ENCODE results near the gene LRIT2. TPM values are rescaled to one million over a fixed set of nuclear protein-coding genes. Genes with fewer than 3 reads are reported as not detected.
A peak's percentile ranks its signal among the peaks of the same experiment; 100 is the strongest.

LRIT2 gene
- total RNA-seq, 1 experiment from 2014 or later = not detected

GRCh38 chr10:84204610-84205009, 20.7 kb downstream of the LRIT2 start:
- Mint-ChIP-seq H3K27ac (ENCODE audit: low read depth, unreplicated experiment) (no peak overlapping the region), H3K9me3 (ENCODE audit: unreplicated experiment) (no peaks in the 10 kb centered on the region), H3K4me1 (ENCODE audit: insufficient read depth, unreplicated experiment) (no peaks in the 10 kb centered on the region), H3K4me3 (ENCODE audit: unreplicated experiment) (no peak overlapping the region), H3K27me3 (ENCODE audit: insufficient read depth, unreplicated experiment) (peaks cover 46% of the 10 kb centered on the region), H3K36me3 (ENCODE audit: insufficient read depth, unreplicated experiment) (no peaks in the 10 kb centered on the region)
- no peak for DNase-seq (ENCODE audit: unreplicated experiment)
- no TSS peak for BruUV-seq (replicated peaks)
- ChIA-PET CTCF (interaction anchor here (0.7 to 9.2 kb wide), 19 partner anchors 8 to 362 kb away, joined by 3 to 210 read pairs (median 7); partner anchors contain the start of genes GHITM and GPR15LG), POLR2A (interaction anchor here (1.3 kb wide), 1 partner anchor 55 kb away, joined by 3 read pairs; no protein-coding TSS in a partner anchor)
- intact Hi-C loops (cut with micrococcal nuclease) = loop anchor here (1.0 to 10.0 kb wide), 3 partner anchors 44 to 150 kb away; no protein-coding TSS in a partner anchor
- no peak for TF ChIP-seq CTCF (IDR thresholded peaks at IDR 0.05; ENCODE audit: unreplicated experiment)

- intact Hi-C loops (cut with micrococcal nuclease) = loop anchor here (10.0 kb wide), 1 partner anchor 149 kb away; no protein-coding TSS in a partner anchor
- POLR2A ChIA-PET = interaction anchor here (1.3 kb wide), 1 partner anchor 55 kb away, joined by 3 read pairs; no protein-coding TSS in a partner anchor
- Mint-ChIP-seq H3K27ac (ENCODE audit: low read depth, unreplicated experiment) (no peak overlapping the region), H3K9me3 (ENCODE audit: unreplicated experiment) (no peaks in the 10 kb centered on the region), H3K4me1 (ENCODE audit: insufficient read depth, unreplicated experiment) (no peaks in the 10 kb centered on the region), H3K4me3 (ENCODE audit: unreplicated experiment) (no peak overlapping the region), H3K27me3 (ENCODE audit: insufficient read depth, unreplicated experiment) (peaks cover 41% of the 10 kb centered on the region), H3K36me3 (ENCODE audit: insufficient read depth, unreplicated experiment) (no peaks in the 10 kb centered on the region)
- DNase-seq (ENCODE audit: unreplicated experiment) = peak; percentile 33
- no TSS peak for BruUV-seq (replicated peaks)
- peak; percentile 44 for TF ChIP-seq CTCF (IDR thresholded peaks at IDR 0.05; ENCODE audit: unreplicated experiment)
- CTCF ChIA-PET = interaction anchor here (0.6 to 9.2 kb wide), 9 partner anchors 10 to 333 kb away, joined by 3 to 210 read pairs (median 13); partner anchors contain the start of genes CDHR1, GHITM and GPR15LG
These were observed 21.2 kb downstream of the LRIT2 start for GRCh38 chr10:84204122-84204521.

- no peak for DNase-seq (ENCODE audit: unreplicated experiment)
- BruUV-seq (replicated peaks) = no TSS peak
- Mint-ChIP-seq H3K27me3 (ENCODE audit: insufficient read depth, unreplicated experiment) (peaks cover 39% of the 10 kb centered on the region), H3K4me3 (ENCODE audit: unreplicated experiment) (no peak overlapping the region), H3K4me1 (ENCODE audit: insufficient read depth, unreplicated experiment) (no peaks in the 10 kb centered on the region), H3K9me3 (ENCODE audit: unreplicated experiment) (no peaks in the 10 kb centered on the region), H3K36me3 (ENCODE audit: insufficient read depth, unreplicated experiment) (no peaks in the 10 kb centered on the region), H3K27ac (ENCODE audit: low read depth, unreplicated experiment) (no peak overlapping the region)
- no peak for TF ChIP-seq CTCF (IDR thresholded peaks at IDR 0.05; ENCODE audit: unreplicated experiment)
- POLR2A ChIA-PET = interaction anchor here (0.6 kb wide), 1 partner anchor 250 kb away, joined by 3 read pairs; no protein-coding TSS in a partner anchor
- CTCF ChIA-PET = interaction anchor here (0.6 to 9.2 kb wide), 6 partner anchors 10 to 131 kb away, joined by 3 to 210 read pairs (median 32); no protein-coding TSS in a partner anchor
- intact Hi-C loops (cut with micrococcal nuclease) = loop anchor here (10.0 kb wide), 1 partner anchor 148 kb away; no protein-coding TSS in a partner anchor
These were observed 23.0 kb downstream of the LRIT2 start for GRCh38 chr10:84202349-84202748.

- CTCF ChIA-PET = interaction anchor here (0.6 to 9.2 kb wide), 6 partner anchors 10 to 132 kb away, joined by 3 to 210 read pairs (median 32); no protein-coding TSS in a partner anchor
- H3K4me1 Mint-ChIP-seq (ENCODE audit: insufficient read depth, unreplicated experiment) = no peaks in the 10 kb centered on the region
These were observed 23.7 kb downstream of the LRIT2 start for GRCh38 chr10:84201682-84202081.

More at GRCh38 chr10:84201682-84202081, 23.7 kb downstream of the LRIT2 start:
- no peak overlapping the region for H3K27ac Mint-ChIP-seq (ENCODE audit: low read depth, unreplicated experiment)
- intact Hi-C loops (cut with micrococcal nuclease) = loop anchor here (10.0 kb wide), 1 partner anchor 147 kb away; no protein-coding TSS in a partner anchor
- BruUV-seq (replicated peaks) = no TSS peak
- POLR2A ChIA-PET = interaction anchor here (0.6 to 1.0 kb wide), 2 partner anchors 54 to 250 kb away, joined by 3 to 4 read pairs; no protein-coding TSS in a partner anchor
- H3K27me3 Mint-ChIP-seq (ENCODE audit: insufficient read depth, unreplicated experiment) = peaks cover 39% of the 10 kb centered on the region
- no peak for DNase-seq (ENCODE audit: unreplicated experiment)
- H3K36me3 Mint-ChIP-seq (ENCODE audit: insufficient read depth, unreplicated experiment) = no peaks in the 10 kb centered on the region
- no peaks in the 10 kb centered on the region for H3K9me3 Mint-ChIP-seq (ENCODE audit: unreplicated experiment)
- TF ChIP-seq CTCF (IDR thresholded peaks at IDR 0.05; ENCODE audit: unreplicated experiment) = no peak
- H3K4me3 Mint-ChIP-seq (ENCODE audit: unreplicated experiment) = no peak overlapping the region

Measured in MCF 10A (cell line).